Memory B cell (primary cell): ENCODE results near the gene NOS2.

Experiments used
- ATAC-seq: fragments of 150-1000 bp; cut with Tn5 transposase; 2 replicates; pipeline ENCODE4 v1.10.0; 2021; ENCODE audit warnings: low read depth, mild to moderate bottlenecking, moderate library complexity
- DNase-seq, 2 donors: peaks; one replicate each; pipeline ENCODE4 v3.0.0; 2022; ENCODE audit warnings: low spot score in 2 of 2
- H3K27ac Mint-ChIP-seq: one replicate; pipeline ENCODE4 v1.8.0; 2022; ENCODE audit warnings: mild to moderate bottlenecking, moderate library complexity, mixed read lengths
- H3K27me3 Mint-ChIP-seq: one replicate; pipeline ENCODE4 v1.8.0; 2022; ENCODE audit warnings: mixed read lengths
- H3K36me3 Mint-ChIP-seq: one replicate; pipeline ENCODE4 v1.8.0; 2022; ENCODE audit warnings: mild to moderate bottlenecking, mixed read lengths
- H3K4me1 Mint-ChIP-seq: one replicate; pipeline ENCODE4 v1.8.0; 2022; ENCODE audit warnings: mixed read lengths
- H3K4me3 Mint-ChIP-seq: one replicate; pipeline ENCODE4 v1.8.0; 2022; ENCODE audit warnings: mild to moderate bottlenecking, moderate library complexity, mixed read lengths
- H3K9me3 Mint-ChIP-seq: one replicate; pipeline ENCODE4 v1.8.0; 2022; ENCODE audit warnings: mixed read lengths

NOS2 gene

GRCh38 chr17:27783440-27784350 is 16.6 kb downstream of the NOS2 start:
- Mint-ChIP-seq H3K27me3 (peaks cover 9% of the 10 kb centered on the region), H3K36me3 (no peaks in the 10 kb centered on the region), H3K9me3 (no peaks in the 10 kb centered on the region), H3K4me1 (no peaks in the 10 kb centered on the region), H3K27ac (no peak overlapping the region), H3K4me3 (no peak overlapping the region)
- DNase-seq, result no peak
- no peak for ATAC-seq

GRCh38 chr17:27782791-27783206 is 17.5 kb downstream of the NOS2 start:
- Mint-ChIP-seq H3K36me3 (no peaks in the 10 kb centered on the region), H3K27ac (no peak overlapping the region), H3K9me3 (no peaks in the 10 kb centered on the region), H3K4me1 (no peaks in the 10 kb centered on the region), H3K27me3 (peaks cover 7% of the 10 kb centered on the region), H3K4me3 (no peak overlapping the region)
- no peak for DNase-seq
- no peak for ATAC-seq

GRCh38 chr17:27780828-27781404 is 19.4 kb downstream of the NOS2 start:
- Mint-ChIP-seq H3K27ac (no peak overlapping the region), H3K27me3 (peaks cover 6% of the 10 kb centered on the region), H3K36me3 (no peaks in the 10 kb centered on the region), H3K9me3 (no peaks in the 10 kb centered on the region), H3K4me1 (no peaks in the 10 kb centered on the region), H3K4me3 (no peak overlapping the region)
- DNase-seq (no peak), ATAC-seq (no peak)

GRCh38 chr17:27780092-27780827 is 20.1 kb downstream of the NOS2 start:
- no peaks in the 10 kb centered on the region for H3K9me3 Mint-ChIP-seq
- peaks cover 6% of the 10 kb centered on the region for H3K27me3 Mint-ChIP-seq
- no peak for DNase-seq
- ATAC-seq, result no peak
- H3K36me3 Mint-ChIP-seq, result no peaks in the 10 kb centered on the region
- H3K4me1 Mint-ChIP-seq, result no peaks in the 10 kb centered on the region
- H3K4me3 Mint-ChIP-seq, result no peak overlapping the region
- no peak overlapping the region for H3K27ac Mint-ChIP-seq

GRCh38 chr17:27778183-27778582 is 22.1 kb downstream of the NOS2 start:
- no peaks in the 10 kb centered on the region for H3K9me3 Mint-ChIP-seq
- no peaks in the 10 kb centered on the region for H3K4me1 Mint-ChIP-seq
- H3K36me3 Mint-ChIP-seq, result no peaks in the 10 kb centered on the region
- DNase-seq, result no peak
- H3K27ac Mint-ChIP-seq, result no peak overlapping the region
- no peak overlapping the region for H3K4me3 Mint-ChIP-seq
- H3K27me3 Mint-ChIP-seq, result peaks cover 6% of the 10 kb centered on the region
- ATAC-seq, result no peak

GRCh38 chr17:27776882-27777624 is 23.3 kb downstream of the NOS2 start:
- Mint-ChIP-seq H3K9me3 (no peaks in the 10 kb centered on the region), H3K27ac (no peak overlapping the region)
- no peak for ATAC-seq

GRCh38 chr17:27771586-27771985 is 28.7 kb downstream of the NOS2 start:
- no peak for DNase-seq
- ATAC-seq, result no peak
- no peaks in the 10 kb centered on the region for H3K36me3 Mint-ChIP-seq
- peaks cover 7% of the 10 kb centered on the region for H3K27me3 Mint-ChIP-seq
- H3K9me3 Mint-ChIP-seq, result no peaks in the 10 kb centered on the region
- H3K27ac Mint-ChIP-seq, result no peak overlapping the region
- no peaks in the 10 kb centered on the region for H3K4me1 Mint-ChIP-seq
- no peak overlapping the region for H3K4me3 Mint-ChIP-seq

More at GRCh38 chr17:27776882-27777624, 23.3 kb downstream of the NOS2 start:
- Mint-ChIP-seq H3K4me3 (no peak overlapping the region), H3K27me3 (peaks cover 6% of the 10 kb centered on the region), H3K4me1 (no peaks in the 10 kb centered on the region), H3K36me3 (no peaks in the 10 kb centered on the region)
- DNase-seq, result no peak

GRCh38 chr17:27770877-27771276 is 29.5 kb downstream of the NOS2 start:
- H3K4me1 Mint-ChIP-seq, result no peaks in the 10 kb centered on the region
- H3K36me3 Mint-ChIP-seq, result no peaks in the 10 kb centered on the region
- peaks cover 7% of the 10 kb centered on the region for H3K27me3 Mint-ChIP-seq
- H3K4me3 Mint-ChIP-seq, result no peak overlapping the region
- no peak overlapping the region for H3K27ac Mint-ChIP-seq
- no peaks in the 10 kb centered on the region for H3K9me3 Mint-ChIP-seq
- ATAC-seq (no peak), DNase-seq (no peak)

GRCh38 chr17:27768858-27769410 is 31.4 kb downstream of the NOS2 start:
- Mint-ChIP-seq H3K4me1 (no peaks in the 10 kb centered on the region), H3K9me3 (no peaks in the 10 kb centered on the region), H3K27me3 (peaks cover 5% of the 10 kb centered on the region)

GRCh38 chr17:27766438-27766837 is 33.9 kb downstream of the NOS2 start:
- no peaks in the 10 kb centered on the region for H3K36me3 Mint-ChIP-seq
- H3K27ac Mint-ChIP-seq, result no peak overlapping the region
- no peak for DNase-seq
- H3K4me1 Mint-ChIP-seq, result no peaks in the 10 kb centered on the region
- no peak for ATAC-seq
- peaks cover 3% of the 10 kb centered on the region for H3K27me3 Mint-ChIP-seq
- no peaks in the 10 kb centered on the region for H3K9me3 Mint-ChIP-seq
- no peak overlapping the region for H3K4me3 Mint-ChIP-seq

More at GRCh38 chr17:27768858-27769410, 31.4 kb downstream of the NOS2 start:
- H3K4me3 Mint-ChIP-seq, result no peak overlapping the region
- ATAC-seq (no peak), DNase-seq (no peak)
- no peaks in the 10 kb centered on the region for H3K36me3 Mint-ChIP-seq
- H3K27ac Mint-ChIP-seq, result no peak overlapping the region

- DNase-seq, result no peak
- no peak overlapping the region for H3K27ac Mint-ChIP-seq
- peaks cover 1% of the 10 kb centered on the region for H3K27me3 Mint-ChIP-seq
- no peak overlapping the region for H3K4me3 Mint-ChIP-seq
- no peak for ATAC-seq
- no peaks in the 10 kb centered on the region for H3K36me3 Mint-ChIP-seq
- no peaks in the 10 kb centered on the region for H3K9me3 Mint-ChIP-seq
- no peaks in the 10 kb centered on the region for H3K4me1 Mint-ChIP-seq
These were observed 35.0 kb downstream of the NOS2 start for GRCh38 chr17:27765353-27765752.

GRCh38 chr17:27764589-27764988 is 35.7 kb downstream of the NOS2 start:
- no peaks in the 10 kb centered on the region for H3K9me3 Mint-ChIP-seq
- H3K27ac Mint-ChIP-seq, result no peak overlapping the region
- ATAC-seq (no peak), DNase-seq (no peak)
- H3K4me3 Mint-ChIP-seq, result no peak overlapping the region
- peaks cover 3% of the 10 kb centered on the region for H3K4me1 Mint-ChIP-seq
- no peaks in the 10 kb centered on the region for H3K36me3 Mint-ChIP-seq
- peaks cover 1% of the 10 kb centered on the region for H3K27me3 Mint-ChIP-seq

GRCh38 chr17:27762527-27763305 is 37.6 kb downstream of the NOS2 start:
- Mint-ChIP-seq H3K27ac (no peak overlapping the region), H3K27me3 (peaks cover 5% of the 10 kb centered on the region), H3K36me3 (no peaks in the 10 kb centered on the region), H3K4me1 (peaks cover 3% of the 10 kb centered on the region), H3K9me3 (no peaks in the 10 kb centered on the region), H3K4me3 (no peak overlapping the region)
- no peak for ATAC-seq
- no peak for DNase-seq
